ENCODE results near the gene KANSL1. TPM values are rescaled to one million over a fixed set of nuclear protein-coding genes. Genes with fewer than 3 reads are reported as not detected.

Gene KANSL1
- total and polyA plus RNA-seq, 2 experiments from 2014 or later, result 49.0 to 206 TPM

DNA sequence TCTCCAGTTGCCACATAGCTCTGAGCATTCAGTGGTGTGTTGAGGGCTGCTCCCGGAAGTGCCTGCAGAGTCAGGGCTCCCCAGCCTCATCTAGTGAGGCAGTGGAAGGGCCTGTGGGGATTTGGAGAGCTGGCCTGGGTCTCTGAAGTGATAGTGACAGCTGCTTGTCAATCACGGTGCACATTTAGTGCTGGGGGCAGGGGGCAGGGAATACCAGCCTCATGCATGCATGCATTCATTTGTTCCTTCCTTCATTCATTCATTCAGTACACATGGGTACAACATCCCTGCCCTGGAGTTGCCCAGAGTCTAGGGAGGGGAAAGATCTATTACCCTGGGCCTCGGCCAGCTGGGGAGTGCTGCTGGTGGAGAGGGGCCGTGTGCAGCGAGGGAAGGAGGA, 205.5 kb downstream of the KANSL1 start:
- no peak overlapping the region for H3K4me3 Mint-ChIP-seq
- Histone ChIP-seq H4K20me1 (replicated peaks; ENCODE audit: insufficient read depth) (no peaks in the 10 kb centered on the region), H3K4me3 (no peak overlapping the region), H3K27me3 (ENCODE audit: insufficient read depth) (no peaks in the 10 kb centered on the region), H3K79me2 (replicated peaks; ENCODE audit: insufficient read depth) (no peaks in the 10 kb centered on the region), H3K36me3 (ENCODE audit: insufficient read depth) (no peaks in the 10 kb centered on the region), H3K9me2 (ENCODE audit: insufficient read depth) (no peaks in the 10 kb centered on the region), H2AFZ (no peak overlapping the region), H3K27ac (ENCODE audit: low read depth) (no peak overlapping the region), H3K4me1 (ENCODE audit: insufficient read depth) (no peaks in the 10 kb centered on the region), H3F3A (replicated peaks; ENCODE audit: low read depth) (no peaks in the 10 kb centered on the region), H3K4me2 (no peak overlapping the region)
- peaks cover 8% of the 10 kb centered on the region for H3K27me3 Mint-ChIP-seq (ENCODE audit: insufficient read depth, low read depth, poor library complexity)
- TF ChIP-seq JUNB (IDR thresholded peaks at IDR 0.05; ENCODE audit: unreplicated experiment) (no peak), ZNF114 (CRISPR knock-in tag; IDR thresholded peaks at IDR 0.05) (no peak), STAT1 (IDR thresholded peaks at IDR 0.05; ENCODE audit: unreplicated experiment) (no peak), EZH2phosphoT487 (IDR thresholded peaks at IDR 0.05; ENCODE audit: unreplicated experiment) (no peak), CREB1 (CRISPR knock-in tag; IDR thresholded peaks at IDR 0.05; ENCODE audit: low read depth) (no peak), EZH2 (IDR thresholded peaks at IDR 0.05; ENCODE audit: low read depth, unreplicated experiment) (no peak), NANOG (IDR thresholded peaks at IDR 0.05; ENCODE audit: borderline replicate concordance) (no peak), ZNF331 (CRISPR knock-in tag; IDR thresholded peaks at IDR 0.05; ENCODE audit: low read depth) (no peak), POLR2AphosphoS5 (IDR thresholded peaks at IDR 0.05; ENCODE audit: low read depth) (no peak)
- TF ChIP-seq, protein P1, sequence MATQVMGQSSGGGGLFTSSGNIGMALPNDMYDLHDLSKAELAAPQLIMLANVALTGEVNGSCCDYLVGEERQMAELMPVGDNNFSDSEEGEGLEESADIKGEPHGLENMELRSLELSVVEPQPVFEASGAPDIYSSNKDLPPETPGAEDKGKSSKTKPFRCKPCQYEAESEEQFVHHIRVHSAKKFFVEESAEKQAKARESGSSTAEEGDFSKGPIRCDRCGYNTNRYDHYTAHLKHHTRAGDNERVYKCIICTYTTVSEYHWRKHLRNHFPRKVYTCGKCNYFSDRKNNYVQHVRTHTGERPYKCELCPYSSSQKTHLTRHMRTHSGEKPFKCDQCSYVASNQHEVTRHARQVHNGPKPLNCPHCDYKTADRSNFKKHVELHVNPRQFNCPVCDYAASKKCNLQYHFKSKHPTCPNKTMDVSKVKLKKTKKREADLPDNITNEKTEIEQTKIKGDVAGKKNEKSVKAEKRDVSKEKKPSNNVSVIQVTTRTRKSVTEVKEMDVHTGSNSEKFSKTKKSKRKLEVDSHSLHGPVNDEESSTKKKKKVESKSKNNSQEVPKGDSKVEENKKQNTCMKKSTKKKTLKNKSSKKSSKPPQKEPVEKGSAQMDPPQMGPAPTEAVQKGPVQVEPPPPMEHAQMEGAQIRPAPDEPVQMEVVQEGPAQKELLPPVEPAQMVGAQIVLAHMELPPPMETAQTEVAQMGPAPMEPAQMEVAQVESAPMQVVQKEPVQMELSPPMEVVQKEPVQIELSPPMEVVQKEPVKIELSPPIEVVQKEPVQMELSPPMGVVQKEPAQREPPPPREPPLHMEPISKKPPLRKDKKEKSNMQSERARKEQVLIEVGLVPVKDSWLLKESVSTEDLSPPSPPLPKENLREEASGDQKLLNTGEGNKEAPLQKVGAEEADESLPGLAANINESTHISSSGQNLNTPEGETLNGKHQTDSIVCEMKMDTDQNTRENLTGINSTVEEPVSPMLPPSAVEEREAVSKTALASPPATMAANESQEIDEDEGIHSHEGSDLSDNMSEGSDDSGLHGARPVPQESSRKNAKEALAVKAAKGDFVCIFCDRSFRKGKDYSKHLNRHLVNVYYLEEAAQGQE (IDR thresholded peaks at IDR 0.05; ENCODE audit: unreplicated experiment), result no peak
- TF ChIP-seq, protein P2, sequence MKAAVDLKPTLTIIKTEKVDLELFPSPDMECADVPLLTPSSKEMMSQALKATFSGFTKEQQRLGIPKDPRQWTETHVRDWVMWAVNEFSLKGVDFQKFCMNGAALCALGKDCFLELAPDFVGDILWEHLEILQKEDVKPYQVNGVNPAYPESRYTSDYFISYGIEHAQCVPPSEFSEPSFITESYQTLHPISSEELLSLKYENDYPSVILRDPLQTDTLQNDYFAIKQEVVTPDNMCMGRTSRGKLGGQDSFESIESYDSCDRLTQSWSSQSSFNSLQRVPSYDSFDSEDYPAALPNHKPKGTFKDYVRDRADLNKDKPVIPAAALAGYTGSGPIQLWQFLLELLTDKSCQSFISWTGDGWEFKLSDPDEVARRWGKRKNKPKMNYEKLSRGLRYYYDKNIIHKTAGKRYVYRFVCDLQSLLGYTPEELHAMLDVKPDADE (IDR thresholded peaks at IDR 0.05), result no peak
- TF ChIP-seq, protein P3, sequence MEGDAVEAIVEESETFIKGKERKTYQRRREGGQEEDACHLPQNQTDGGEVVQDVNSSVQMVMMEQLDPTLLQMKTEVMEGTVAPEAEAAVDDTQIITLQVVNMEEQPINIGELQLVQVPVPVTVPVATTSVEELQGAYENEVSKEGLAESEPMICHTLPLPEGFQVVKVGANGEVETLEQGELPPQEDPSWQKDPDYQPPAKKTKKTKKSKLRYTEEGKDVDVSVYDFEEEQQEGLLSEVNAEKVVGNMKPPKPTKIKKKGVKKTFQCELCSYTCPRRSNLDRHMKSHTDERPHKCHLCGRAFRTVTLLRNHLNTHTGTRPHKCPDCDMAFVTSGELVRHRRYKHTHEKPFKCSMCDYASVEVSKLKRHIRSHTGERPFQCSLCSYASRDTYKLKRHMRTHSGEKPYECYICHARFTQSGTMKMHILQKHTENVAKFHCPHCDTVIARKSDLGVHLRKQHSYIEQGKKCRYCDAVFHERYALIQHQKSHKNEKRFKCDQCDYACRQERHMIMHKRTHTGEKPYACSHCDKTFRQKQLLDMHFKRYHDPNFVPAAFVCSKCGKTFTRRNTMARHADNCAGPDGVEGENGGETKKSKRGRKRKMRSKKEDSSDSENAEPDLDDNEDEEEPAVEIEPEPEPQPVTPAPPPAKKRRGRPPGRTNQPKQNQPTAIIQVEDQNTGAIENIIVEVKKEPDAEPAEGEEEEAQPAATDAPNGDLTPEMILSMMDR (conservative IDR thresholded peaks at IDR 0.05; ENCODE audit: low read depth in 2 of 2), result no peak
- TF ChIP-seq, protein P4, sequence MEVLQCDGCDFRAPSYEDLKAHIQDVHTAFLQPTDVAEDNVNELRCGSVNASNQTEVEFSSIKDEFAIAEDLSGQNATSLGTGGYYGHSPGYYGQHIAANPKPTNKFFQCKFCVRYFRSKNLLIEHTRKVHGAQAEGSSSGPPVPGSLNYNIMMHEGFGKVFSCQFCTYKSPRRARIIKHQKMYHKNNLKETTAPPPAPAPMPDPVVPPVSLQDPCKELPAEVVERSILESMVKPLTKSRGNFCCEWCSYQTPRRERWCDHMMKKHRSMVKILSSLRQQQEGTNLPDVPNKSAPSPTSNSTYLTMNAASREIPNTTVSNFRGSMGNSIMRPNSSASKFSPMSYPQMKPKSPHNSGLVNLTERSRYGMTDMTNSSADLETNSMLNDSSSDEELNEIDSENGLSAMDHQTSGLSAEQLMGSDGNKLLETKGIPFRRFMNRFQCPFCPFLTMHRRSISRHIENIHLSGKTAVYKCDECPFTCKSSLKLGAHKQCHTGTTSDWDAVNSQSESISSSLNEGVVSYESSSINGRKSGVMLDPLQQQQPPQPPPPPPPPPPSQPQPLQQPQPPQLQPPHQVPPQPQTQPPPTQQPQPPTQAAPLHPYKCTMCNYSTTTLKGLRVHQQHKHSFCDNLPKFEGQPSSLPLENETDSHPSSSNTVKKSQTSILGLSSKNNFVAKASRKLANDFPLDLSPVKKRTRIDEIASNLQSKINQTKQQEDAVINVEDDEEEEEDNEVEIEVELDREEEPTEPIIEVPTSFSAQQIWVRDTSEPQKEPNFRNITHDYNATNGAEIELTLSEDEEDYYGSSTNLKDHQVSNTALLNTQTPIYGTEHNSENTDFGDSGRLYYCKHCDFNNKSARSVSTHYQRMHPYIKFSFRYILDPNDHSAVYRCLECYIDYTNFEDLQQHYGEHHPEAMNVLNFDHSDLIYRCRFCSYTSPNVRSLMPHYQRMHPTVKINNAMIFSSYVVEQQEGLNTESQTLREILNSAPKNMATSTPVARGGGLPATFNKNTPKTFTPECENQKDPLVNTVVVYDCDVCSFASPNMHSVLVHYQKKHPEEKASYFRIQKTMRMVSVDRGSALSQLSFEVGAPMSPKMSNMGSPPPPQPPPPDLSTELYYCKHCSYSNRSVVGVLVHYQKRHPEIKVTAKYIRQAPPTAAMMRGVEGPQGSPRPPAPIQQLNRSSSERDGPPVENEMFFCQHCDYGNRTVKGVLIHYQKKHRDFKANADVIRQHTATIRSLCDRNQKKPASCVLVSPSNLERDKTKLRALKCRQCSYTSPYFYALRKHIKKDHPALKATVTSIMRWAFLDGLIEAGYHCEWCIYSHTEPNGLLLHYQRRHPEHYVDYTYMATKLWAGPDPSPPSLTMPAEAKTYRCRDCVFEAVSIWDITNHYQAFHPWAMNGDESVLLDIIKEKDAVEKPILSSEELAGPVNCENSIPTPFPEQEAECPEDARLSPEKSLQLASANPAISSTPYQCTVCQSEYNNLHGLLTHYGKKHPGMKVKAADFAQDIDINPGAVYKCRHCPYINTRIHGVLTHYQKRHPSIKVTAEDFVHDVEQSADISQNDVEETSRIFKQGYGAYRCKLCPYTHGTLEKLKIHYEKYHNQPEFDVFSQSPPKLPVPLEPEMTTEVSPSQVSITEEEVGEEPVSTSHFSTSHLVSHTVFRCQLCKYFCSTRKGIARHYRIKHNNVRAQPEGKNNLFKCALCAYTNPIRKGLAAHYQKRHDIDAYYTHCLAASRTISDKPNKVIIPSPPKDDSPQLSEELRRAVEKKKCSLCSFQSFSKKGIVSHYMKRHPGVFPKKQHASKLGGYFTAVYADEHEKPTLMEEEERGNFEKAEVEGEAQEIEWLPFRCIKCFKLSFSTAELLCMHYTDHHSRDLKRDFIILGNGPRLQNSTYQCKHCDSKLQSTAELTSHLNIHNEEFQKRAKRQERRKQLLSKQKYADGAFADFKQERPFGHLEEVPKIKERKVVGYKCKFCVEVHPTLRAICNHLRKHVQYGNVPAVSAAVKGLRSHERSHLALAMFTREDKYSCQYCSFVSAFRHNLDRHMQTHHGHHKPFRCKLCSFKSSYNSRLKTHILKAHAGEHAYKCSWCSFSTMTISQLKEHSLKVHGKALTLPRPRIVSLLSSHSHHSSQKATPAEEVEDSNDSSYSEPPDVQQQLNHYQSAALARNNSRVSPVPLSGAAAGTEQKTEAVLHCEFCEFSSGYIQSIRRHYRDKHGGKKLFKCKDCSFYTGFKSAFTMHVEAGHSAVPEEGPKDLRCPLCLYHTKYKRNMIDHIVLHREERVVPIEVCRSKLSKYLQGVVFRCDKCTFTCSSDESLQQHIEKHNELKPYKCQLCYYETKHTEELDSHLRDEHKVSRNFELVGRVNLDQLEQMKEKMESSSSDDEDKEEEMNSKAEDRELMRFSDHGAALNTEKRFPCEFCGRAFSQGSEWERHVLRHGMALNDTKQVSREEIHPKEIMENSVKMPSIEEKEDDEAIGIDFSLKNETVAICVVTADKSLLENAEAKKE (CRISPR knock-in tag; IDR thresholded peaks at IDR 0.05), result no peak
- no peak for DNase-seq (ENCODE audit: low spot score)
- no peak for ATAC-seq
- peaks cover 3% of the 10 kb centered on the region; the same call in 2 of the 3 replicates for H3K4me1 Mint-ChIP-seq
- no peaks in the 10 kb centered on the region; the same call in 2 of the 3 replicates for H3K9me3 Mint-ChIP-seq
- H3K36me3 Mint-ChIP-seq (ENCODE audit: low read depth), result no peaks in the 10 kb centered on the region
- no peak overlapping the region for H3K27ac Mint-ChIP-seq
